HG03378 (cell line): ENCODE measurements around the gene PHF14.
"Not testable (repeated sequence)": the region's sequence is repeated elsewhere in the genome, so short reads cannot be mapped to it uniquely, and the experiment has no call there.

Source experiments
- ATAC-seq: cut with Tn5 transposase; IDR thresholded peaks from one replicate; pipeline ENCODE4 v1.9.1; 2021; ENCODE audit warnings: mild to moderate bottlenecking, moderate library complexity; ENCODE audit not compliant: unreplicated experiment

Gene PHF14

GRCh38 chr7:10973061-10973941 lies at the start of gene PHF14:
TSS of gene PHF14 (plus strand) at chr7:10973872. CDS start at chr7:10974324, 452 bp downstream.
- ATAC-seq: peak; percentile 97

GRCh38 chr7:10924370-10924769 lies 49.3 kb upstream of the PHF14 start:
- no peak for ATAC-seq

GRCh38 chr7:10928203-10928602 lies 45.5 kb upstream of the PHF14 start:
- not testable (repeated sequence) for ATAC-seq

GRCh38 chr7:10930551-10930950 lies 43.1 kb upstream of the PHF14 start:
- ATAC-seq: no peak

- no peak for ATAC-seq
These were observed 42.5 kb upstream of the PHF14 start for GRCh38 chr7:10931161-10931560.

- ATAC-seq: no peak
These were observed 39.4 kb upstream of the PHF14 start for GRCh38 chr7:10934292-10934691.

GRCh38 chr7:10939237-10939910 lies 34.3 kb upstream of the PHF14 start:
- ATAC-seq: peak; percentile 12

GRCh38 chr7:10939911-10940703 lies 33.6 kb upstream of the PHF14 start:
- peak; percentile 86 for ATAC-seq

GRCh38 chr7:10940704-10941355 lies 32.8 kb upstream of the PHF14 start:
- ATAC-seq: no peak

- ATAC-seq: no peak
These were observed 23.2 kb upstream of the PHF14 start for GRCh38 chr7:10950494-10950893.

- not testable (repeated sequence) for ATAC-seq
These were observed 22.6 kb upstream of the PHF14 start for GRCh38 chr7:10950974-10951578.

GRCh38 chr7:10952588-10952987 lies 21.1 kb upstream of the PHF14 start:
- ATAC-seq: no peak

GRCh38 chr7:10953078-10953750 lies 20.5 kb upstream of the PHF14 start:
- ATAC-seq: not testable (repeated sequence)

GRCh38 chr7:10956528-10956927 lies 17.1 kb upstream of the PHF14 start:
- no peak for ATAC-seq

- ATAC-seq: not testable (repeated sequence)
These were observed 13.4 kb upstream of the PHF14 start for GRCh38 chr7:10960242-10960641.

- ATAC-seq: not testable (repeated sequence)
These were observed 8.7 kb upstream of the PHF14 start for GRCh38 chr7:10965016-10965415.

GRCh38 chr7:10972174-10972573 lies 1.5 kb upstream of the PHF14 start:
- ATAC-seq: no peak

- ATAC-seq: peak; percentile 19
These were observed 555 bp downstream of the PHF14 start for GRCh38 chr7:10973942-10974911.

- no peak for ATAC-seq
These were observed 3.4 kb downstream of the PHF14 start for GRCh38 chr7:10977113-10977512.
